Measurements from ENCODE around the gene CPEB4.

GRCh38 chr5:173944511-173944910 is 56.4 kb downstream of the CPEB4 start:
- TF ChIP-seq CTCF (IDR thresholded peaks at IDR 0.05) (no peak), POLR2A (IDR thresholded peaks at IDR 0.05) (no peak)

All from uterus (tissue), 2 donors.